Colon (tissue), 2 donors: Measurements from ENCODE around the gene PQBP1.
"Not testable (repeated sequence)": the region's sequence is repeated elsewhere in the genome, so short reads cannot be mapped to it uniquely, and the experiment has no call there.

ENCODE experiments used
- FAIRE-seq: peaks from 2 replicates; lab custom pipeline; 2012; peaks lifted over from hg19 to GRCh38; lab: Jason Lieb, UNC
- donor health status: control.
- donor health status: control.

PQBP1 gene, protein sequence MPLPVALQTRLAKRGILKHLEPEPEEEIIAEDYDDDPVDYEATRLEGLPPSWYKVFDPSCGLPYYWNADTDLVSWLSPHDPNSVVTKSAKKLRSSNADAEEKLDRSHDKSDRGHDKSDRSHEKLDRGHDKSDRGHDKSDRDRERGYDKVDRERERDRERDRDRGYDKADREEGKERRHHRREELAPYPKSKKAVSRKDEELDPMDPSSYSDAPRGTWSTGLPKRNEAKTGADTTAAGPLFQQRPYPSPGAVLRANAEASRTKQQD

DNA sequence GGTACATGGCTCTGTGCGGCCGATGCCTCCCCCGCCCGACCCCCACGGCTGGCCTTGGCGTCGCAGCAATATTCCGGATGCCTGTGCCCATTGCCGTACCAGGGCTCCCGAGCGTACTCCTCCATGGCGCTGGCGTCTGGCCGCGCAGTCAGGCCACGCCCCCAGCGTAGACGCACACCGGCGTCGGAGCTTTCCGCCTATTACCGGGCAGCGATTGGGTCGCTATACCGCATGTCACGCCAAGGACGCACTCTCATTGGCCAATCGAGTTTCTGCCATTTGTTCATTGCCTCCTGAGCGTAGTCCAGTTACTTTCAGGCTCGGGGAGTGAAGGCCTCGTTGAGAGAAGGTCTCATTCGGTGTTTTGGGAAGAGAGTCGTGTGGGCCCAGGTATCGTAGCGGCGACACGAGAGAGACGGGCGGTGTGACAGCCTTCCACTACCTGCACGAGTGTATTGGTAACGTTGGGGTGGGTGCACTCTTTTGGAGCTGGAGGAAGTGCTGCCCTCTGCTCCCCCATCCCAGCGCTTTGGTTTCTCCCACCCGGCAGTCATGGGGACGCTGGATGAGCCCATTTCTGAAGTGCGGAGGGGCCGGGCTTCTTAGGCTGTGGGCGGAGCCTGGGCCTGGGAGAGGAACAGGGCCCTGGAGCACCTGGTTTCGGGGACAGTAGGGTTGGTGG is at the start of gene PQBP1, which contains the start of gene TIMM17B:
Gene PQBP1 (plus strand): TSS at position 306 of the 682 bp plus-strand sequence. CDS start 580 bp downstream, outside the sequence.
Gene TIMM17B (minus strand): TSS at position 144 of the 682 bp plus-strand sequence. CDS start 19 bp downstream, at position 125.
- FAIRE-seq: peak; percentile 88

DNA sequence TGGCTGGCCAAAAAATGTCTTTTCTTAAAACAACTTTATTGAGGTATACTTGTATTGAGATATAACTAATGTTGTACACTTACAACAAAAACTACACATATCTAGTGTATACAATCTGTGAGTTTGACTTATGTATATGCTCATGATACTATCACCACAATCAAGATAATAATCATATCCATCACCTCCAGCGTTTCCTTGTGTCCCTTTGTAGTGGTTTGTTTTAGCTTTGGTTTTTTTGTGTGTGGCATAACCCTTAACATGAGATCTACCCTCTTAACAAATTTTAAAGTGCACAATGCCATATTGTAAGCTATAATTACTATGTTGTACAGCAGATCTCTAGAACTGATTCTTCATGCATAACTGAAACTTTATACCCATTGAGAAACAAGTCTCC is 48.9 kb upstream of the PQBP1 start:
- FAIRE-seq: no peak

DNA sequence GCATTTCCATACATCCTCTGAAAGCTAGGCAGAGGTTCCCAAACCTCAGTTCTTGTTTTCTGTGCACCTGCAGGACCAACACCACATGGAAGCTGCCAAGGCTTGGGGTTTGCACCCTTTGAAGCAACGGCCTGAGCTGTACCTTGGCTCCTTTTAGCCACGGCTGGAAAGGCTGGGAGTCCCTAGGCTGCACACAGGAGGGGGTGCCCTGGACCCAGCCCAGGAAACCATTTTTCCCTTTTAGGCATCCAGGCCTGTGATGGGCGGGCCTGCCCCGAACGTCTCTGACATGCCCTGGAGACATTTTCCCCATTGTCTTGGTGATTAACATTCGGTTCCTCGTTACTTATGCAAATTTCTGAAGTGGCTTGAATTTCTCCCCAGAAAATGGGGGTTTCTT is 44.9 kb upstream of the PQBP1 start:
- no peak for FAIRE-seq

DNA sequence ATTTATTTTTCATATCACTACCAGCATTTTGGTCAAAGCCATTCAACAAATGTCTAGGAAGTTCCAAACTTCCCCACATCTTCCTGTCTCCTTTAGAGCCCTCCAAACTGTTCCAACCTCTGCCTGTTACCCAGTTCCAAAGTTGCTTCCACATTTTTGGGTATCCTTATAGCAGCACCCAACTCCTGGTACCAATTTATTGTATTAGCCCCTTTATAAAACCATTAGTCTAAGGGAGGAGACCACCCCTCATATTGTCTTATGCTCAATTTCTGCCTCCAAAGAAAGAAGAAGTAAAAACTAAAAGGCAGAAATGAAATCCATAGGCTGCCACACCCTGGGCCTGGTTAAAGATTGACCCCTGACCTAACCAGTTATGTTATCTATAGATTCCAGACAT is 44.2 kb upstream of the PQBP1 start:
- not testable (repeated sequence) for FAIRE-seq

DNA sequence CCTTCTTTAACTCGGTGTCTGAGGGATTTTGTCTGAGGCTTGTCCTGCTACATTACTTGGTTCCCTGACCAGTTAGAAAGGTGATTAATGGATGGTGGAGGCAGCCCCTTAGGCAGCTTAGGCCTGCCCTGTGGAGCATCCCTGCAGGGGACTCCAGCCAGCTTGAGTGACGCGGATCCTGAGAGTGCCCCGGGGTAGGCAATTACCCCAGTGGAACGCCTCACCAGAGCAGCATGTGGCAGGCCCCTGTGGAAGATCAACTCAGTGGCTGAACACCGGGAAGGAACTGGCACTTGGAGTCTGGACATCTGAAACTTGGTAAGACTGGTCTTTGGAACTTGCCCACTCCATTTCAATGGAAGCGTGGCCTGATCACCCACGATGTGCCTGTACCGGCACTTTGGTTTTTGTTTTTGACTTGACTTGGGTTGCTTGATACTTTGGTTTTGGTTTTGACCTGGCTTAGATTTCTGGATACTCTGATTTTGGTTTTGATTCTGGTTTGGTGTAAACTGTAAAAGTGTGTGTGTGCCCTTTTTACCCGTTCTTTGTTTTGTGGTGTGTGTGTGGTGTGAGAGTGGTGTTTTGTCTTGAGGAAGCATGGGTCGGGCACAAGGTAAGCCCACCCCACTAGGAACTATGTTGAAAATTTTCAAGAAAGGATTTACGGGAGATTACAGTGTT is 43.5 kb upstream of the PQBP1 start:
- not testable (repeated sequence) for FAIRE-seq

DNA sequence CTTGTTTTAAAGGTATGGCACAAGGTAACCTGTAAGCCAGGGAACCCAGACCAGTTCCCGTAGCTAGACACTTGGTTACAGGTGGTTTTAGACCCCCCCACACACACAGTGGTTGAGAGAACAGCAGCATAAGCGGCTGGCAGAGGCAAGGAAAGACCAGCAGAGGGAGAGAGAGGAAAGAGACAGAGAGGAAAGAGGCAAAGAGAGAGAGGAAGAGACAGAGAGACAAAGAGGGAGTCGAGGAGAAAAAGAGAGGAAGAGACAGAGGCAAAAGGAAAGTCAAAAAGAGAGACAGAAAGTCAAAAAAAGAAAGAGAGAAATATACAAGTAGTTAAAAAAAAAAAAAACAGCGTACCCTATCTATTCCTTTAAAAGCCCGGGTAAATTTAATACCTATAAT is 42.8 kb upstream of the PQBP1 start:
- no peak for FAIRE-seq

DNA sequence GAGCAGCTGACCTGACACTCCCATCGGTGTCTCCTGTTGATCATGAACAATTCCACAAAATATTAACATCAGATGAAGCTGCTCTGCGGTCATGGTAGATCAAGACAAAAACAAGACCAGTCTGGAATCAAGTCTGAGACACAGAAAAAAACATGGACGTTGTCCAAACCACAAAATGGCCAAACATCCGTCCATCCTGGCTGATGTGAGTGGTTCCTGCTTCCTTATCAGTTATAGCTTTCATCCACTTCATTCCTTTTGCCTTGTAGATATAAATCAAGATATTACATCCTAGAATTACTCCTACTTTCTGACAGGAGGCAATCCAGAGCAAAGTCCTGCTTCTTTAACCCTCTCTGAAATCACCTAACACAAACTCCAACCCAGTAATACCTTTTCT is 33.5 kb upstream of the PQBP1 start:
- FAIRE-seq: no peak

DNA sequence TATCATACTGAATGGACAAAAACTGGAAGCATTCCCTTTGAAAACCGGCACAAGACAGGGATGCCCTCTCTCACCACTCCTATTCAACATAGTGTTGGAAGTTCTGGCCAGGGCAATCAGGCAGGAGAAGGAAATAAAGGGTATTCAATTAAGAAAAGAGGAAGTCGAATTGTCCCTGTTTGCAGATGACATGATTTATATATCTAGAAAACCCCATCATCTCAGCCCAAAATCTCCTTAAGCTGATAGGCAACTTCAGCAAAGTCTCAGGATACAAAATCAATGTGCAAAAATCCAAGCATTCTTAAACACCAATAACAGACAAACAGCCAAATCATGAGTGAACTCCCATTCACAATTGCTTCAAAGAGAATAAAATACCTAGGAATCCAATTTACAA is 25.7 kb upstream of the PQBP1 start:
- not testable (repeated sequence) for FAIRE-seq

DNA sequence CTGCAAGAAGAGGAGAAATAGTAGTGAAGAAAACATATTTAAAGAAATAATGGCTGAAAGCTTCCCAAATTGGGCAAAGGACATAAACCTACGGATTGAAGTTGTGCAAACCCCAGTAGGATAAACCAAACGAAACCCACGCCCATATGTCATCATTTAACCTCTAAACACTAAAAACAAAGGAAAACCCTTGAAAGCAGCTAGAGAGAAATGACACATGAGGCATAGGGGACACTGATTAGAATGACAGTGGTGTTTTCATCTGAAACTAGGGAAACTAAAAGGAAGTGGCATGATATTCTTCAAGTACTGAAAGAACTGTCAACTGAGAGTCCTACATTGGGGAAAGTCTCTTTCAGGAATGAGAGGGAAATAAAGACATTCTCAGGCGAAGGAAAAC is 20.8 kb upstream of the PQBP1 start:
- not testable (repeated sequence) for FAIRE-seq

DNA sequence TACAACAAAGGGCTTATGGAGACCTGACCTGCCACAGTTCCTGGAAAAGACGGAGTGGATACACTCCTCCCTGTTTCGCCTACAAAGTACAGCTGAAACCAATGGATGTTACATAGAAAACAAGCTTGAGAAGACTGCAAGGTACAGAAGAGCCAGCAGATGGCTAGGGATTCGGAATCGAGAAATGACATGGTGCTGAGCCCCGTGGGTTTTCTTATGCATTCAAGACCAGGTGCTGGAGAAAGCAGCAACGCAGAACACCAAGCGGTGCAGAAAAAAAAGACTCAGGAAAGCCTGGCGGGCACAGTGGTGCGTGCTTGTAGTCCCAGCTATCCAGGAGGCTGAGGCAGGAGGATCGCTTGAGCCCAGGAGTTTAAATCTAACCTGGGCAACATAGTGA is 14.0 kb upstream of the PQBP1 start:
- no peak for FAIRE-seq

DNA sequence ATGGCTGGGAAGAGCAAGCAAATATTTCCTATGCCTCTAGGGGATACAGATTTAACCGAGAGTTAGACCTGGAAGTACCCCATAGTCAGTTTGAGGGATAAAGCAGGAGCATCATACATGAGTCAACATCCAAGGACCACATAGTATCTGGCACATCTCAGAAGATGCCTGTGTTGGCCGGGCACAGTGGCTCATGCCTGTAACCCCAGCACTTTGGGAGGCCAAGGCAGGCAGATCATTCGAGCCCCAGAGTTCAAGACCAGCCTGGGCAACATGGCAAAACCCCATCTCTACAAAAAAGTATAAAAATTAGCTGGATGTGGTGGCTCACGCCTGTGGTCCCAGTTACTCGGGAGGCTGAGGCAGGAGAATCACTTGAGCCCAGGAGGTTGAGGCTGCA is 11.1 kb upstream of the PQBP1 start:
- not testable (repeated sequence) for FAIRE-seq

DNA sequence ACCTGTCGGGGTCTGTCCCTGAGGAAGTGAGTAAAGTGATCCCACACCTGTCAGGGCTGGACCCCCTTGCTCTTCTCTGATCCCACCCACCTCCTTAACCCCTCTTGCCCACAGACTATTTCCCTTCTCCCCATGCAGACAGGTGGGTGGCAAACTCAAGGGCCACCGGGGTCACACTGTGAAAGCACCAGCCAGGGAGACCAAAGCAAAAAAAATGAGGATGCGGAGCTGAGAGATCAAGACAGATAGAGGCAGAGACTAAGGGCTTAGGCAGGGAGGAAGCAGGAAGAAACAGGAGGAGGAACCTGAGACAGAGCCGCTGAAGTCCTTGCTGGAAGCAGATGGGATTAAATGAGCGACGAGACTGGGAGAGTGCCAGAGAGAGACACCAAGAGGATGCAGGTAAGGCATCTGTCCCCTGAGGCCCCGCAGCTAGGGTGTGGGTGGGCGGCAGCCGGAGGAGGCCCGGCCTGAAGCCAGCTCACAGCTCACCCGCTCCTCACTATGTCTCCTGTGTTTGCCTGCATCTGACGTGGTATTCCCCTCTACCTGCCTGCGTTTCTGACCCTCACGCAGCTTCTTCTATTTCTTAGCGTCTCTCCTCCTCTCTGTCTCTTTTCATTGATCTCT is 7.3 kb upstream of the PQBP1 start:
- FAIRE-seq: no peak

DNA sequence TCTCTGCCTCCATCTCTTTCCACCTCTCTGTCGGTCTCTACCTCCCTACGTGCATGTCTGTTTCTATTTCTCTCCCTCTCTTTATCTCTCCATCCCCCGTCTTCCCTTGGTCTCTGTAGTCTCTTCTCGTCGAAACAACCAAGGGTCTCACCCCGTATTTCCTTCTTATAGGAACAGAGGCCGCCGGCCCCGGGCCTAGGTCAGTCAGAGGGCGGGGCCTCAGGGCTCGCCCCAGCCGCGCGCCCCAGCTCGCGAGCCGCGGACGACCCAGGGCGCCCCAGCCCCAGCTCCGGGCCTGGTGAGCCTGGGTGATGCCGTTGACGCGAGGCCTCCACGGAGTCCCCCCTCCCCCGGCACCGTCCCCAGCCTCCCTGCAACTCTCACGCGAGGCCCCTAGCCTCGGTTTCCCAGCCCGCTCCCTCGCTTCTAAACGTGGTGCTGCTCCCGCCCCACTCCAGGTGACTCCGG is 6.8 kb upstream of the PQBP1 start:
- no peak for FAIRE-seq

DNA sequence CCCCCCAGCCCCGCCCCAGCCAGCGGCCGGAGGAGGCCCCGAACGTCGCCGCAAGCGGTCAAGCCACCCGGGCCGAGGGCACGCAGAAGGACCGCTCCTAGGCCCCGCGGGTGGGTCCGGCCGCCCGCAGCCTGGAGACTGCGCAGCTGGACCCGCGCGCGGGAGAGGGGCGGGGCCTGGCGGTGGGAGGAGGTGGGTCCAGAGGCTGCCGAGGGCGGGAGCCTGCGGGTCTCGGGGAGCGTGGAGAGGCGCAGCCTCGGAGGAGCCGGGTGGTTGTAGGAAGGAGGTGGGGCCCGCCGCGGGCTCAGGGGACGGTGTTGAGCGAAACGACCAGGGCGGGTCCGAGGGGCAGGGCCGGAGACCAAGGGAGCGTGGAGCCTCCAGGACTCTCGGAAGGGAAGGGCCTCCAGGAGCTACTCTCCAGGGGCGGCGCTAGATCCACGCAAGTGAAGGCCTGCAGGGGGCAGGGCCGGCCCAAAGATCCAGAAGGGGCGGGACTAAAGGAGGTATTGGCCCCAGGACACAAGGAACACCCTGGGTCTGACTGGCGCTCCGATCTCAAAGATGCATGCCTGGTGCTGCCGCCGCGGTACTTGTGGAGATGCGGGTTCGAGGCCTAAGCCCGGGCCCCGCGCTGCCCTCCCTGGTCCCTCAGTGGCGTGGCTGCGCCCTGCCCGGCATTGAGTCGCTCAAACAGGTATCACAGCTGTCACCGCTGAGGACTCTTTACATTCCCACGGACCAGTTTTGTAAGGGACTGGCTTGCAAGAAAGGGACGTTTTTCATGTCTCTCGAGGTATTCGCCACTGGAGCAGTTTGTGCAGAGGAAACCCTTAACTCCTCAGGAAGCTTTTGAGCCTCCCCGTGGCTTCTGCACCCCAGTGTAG is 6.1 kb upstream of the PQBP1 start:
- no peak for FAIRE-seq

DNA sequence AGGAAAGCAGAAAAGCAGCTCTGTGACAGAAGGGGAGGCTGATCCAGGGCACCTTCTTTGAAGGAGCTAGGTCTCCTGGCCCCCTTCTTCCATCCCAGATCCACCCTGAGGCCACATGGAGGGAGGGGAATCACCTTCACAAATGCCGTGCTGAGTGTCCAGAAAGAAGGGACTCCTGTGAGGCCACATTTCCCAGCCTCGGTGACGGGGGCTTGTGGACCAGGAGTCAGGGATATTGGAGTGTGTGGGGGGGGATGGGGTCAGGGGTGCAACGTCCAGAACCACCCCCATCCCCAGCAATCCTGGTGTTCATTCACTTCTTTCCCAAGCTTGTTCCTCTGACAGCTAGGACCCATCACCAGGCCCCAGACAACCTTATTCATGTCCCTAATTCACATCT is 4.8 kb upstream of the PQBP1 start:
- FAIRE-seq: no peak

DNA sequence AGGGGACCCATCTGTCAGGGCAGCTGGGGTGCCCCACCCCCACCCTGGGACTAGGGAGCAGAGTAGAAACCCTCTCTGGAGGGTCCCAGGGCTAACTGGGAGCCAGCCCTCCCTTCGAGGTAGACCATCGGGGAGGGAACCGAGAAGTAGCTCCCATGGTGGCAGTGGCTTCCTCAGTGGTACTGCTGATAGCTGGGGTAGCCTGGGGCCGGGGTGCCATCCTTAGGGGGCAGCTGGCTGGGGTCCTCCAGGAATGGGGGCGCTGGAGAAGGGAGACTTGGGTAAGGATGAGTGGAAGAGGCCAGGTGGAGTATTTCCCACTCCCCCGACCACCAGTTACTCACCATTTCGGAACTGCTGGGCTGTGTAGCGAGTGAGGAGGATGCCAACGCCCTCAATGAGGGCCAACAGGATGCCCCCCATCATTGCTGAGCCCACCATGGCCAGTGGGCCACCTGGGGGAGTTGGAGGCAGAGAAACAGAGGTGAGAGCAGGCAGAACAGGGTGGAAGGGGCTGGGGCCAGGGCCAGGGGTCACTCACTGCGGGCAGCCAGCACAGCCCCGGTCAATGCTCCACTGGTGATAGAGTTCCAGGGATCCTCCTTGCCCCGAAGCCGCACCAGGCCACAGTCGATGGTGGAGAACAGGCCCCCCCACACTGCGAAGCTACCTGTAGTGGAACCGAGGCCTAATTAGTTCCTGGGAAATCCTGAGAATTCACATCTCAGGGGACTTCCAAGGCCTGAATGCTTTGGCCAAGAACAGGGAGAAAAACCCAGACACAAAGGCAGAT is 4.0 kb upstream of the PQBP1 start:
- FAIRE-seq: no peak

DNA sequence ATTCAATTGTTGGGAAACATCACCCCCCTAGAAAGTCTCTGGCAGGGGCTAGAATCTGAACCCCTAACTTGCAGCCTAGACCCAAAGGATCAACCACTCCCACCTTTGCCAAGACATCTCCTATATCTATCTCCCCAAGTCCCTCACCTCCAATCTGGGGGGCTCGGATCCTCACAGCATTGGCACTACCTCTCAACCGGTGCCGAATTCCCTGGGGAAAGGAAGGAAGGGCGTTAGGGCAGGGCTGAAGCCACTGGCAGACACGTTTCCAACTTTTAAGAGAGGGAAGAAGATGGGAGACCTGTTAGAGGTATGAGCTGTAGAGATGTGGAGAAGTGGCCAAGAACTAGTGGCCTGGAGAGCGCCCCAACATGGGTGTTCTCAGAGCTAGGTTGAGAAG is 2.8 kb upstream of the PQBP1 start:
- no peak for FAIRE-seq

DNA sequence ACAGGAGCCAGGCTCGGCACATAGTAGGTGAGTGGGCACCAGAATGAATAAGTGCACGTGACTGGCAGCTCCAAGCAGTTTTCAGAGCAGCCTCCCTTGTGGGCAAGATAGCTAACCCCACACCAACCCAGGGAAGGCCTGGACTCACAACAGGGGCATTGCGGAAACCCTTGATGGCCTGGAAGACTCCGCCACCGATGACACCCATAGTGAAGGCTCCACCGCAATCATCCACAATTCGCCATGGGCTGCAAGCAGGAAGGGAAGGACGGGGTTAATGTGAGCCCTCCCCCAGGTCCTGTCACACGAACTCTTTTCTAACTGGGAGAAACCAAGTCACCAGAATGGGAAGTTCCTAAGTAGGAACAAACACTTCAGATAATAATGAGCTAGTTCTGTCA is 1.1 kb upstream of the PQBP1 start:
- no peak for FAIRE-seq

DNA sequence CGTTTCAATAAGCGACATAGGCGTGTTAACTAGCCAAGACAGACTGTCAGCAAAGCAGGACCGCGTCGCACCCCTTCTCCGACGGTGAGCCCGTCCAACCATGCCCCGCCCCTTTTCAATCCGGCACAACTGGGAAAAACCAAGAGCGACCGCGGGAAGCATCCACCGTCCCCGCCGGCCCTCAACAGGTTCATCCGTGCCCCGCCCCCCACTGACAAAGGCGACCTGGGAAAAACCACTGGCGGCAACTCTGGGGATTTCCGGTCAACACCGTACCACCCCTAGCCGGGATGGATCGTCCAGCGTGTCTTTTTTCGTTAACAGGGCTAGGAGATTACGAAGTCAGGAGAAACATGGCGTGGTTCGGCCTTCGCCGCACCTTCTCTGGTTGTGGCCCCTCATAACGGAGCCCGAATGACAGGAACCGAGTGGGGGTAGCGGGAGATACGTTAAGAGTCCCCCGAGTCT is 539 bp upstream of the PQBP1 start:
- FAIRE-seq: no peak

DNA sequence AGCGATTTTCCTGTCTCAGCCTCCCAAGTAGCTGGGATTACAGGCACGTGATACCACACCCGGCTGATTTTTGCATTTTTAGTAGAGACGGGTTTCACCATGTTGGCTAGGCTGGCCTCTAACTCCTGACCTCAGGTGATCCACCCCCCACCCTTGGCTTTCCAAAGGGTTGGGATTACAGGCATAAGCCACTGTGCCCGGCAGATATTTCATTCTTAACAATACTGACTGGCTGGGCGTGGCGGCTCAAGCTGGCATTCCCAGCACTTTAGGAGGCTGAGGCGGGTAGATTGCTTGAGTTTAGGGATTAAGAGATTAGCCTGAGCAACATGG is 1.3 kb downstream of the PQBP1 start:
- FAIRE-seq: no peak

DNA sequence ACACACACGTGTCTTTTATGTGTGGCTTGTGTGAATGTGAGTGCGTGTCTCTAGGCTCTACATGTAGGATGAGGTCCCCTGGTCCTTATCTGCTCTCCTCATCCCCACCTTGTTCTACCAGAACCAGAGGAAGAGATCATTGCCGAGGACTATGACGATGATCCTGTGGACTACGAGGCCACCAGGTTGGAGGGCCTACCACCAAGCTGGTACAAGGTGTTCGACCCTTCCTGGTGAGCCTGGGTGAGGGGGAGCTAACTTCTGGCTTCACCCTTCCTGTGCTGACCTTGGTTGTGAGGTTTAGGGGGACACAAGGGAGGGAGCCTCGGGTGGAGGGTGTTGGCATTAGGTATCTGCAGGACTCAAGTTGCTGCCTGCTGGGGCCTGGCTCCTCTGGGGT is 3.3 kb downstream of the PQBP1 start:
- FAIRE-seq: no peak
